Vagina (tissue), 2 donors: ENCODE data around the gene RAG2.

Experiments
- POLR2A ChIP-seq, 2 donors: fragments of 450-650 bp; IDR thresholded peaks; one replicate each; pipeline ENCODE4 v1.6.1; 2017; ENCODE audit warnings: antibody characterized with exemption in 2 of 2, mild to moderate bottlenecking in 2 of 2, moderate library complexity in 2 of 2
- POLR2AphosphoS5 ChIP-seq, 2 donors: sonication (generic); formaldehyde crosslinking; IDR thresholded peaks; one replicate each; pipeline ENCODE4 v1.9.0; 2017; ENCODE audit warnings: antibody characterized with exemption in 2 of 2, mild to moderate bottlenecking in 2 of 2, low read depth in 1 of 2; ENCODE audit not compliant: insufficient read depth in 1 of 2
- TF ChIP-seq, protein P1 (sequence below), 3 experiments: fragments of 450-650 bp in 2 of 3; fragments of 200-600 bp in 1 of 3; sonication (generic) in 1 of 3; IDR thresholded peaks; one replicate each; pipeline ENCODE4 v1.5.1; 2017 to 2019; ENCODE audit warnings: antibody characterized with exemption in 3 of 3, mild to moderate bottlenecking in 2 of 3, moderate library complexity in 2 of 3

DNA sequence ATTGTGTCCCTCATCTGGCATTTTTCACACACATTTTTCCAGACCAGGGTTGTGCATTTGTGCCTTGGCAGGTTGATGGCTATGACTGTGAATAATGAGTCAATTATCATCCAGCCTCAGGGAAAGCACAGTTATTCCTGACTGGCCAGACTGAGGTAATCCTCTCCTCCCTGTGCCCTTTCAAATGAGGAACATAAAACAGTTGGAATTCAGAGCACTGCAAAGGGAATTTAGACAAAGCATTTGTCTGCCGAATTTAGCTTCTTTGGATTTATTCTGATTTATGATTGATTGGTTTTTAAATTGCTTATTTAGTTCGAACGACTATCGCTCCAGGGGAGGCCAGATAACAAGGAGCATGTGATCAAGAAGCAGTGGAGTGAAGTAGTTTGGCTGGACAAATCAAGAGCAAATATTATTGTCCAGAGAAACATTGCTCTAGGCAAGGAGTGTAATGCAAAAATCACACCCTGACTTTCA lies 30.8 kb upstream of the RAG2 start:
- TF ChIP-seq, protein P1, sequence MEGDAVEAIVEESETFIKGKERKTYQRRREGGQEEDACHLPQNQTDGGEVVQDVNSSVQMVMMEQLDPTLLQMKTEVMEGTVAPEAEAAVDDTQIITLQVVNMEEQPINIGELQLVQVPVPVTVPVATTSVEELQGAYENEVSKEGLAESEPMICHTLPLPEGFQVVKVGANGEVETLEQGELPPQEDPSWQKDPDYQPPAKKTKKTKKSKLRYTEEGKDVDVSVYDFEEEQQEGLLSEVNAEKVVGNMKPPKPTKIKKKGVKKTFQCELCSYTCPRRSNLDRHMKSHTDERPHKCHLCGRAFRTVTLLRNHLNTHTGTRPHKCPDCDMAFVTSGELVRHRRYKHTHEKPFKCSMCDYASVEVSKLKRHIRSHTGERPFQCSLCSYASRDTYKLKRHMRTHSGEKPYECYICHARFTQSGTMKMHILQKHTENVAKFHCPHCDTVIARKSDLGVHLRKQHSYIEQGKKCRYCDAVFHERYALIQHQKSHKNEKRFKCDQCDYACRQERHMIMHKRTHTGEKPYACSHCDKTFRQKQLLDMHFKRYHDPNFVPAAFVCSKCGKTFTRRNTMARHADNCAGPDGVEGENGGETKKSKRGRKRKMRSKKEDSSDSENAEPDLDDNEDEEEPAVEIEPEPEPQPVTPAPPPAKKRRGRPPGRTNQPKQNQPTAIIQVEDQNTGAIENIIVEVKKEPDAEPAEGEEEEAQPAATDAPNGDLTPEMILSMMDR (IDR thresholded peaks at IDR 0.05) = no peak
- no peak for TF ChIP-seq POLR2AphosphoS5 (IDR thresholded peaks at IDR 0.05; ENCODE audit: insufficient read depth in 1 of 2, low read depth in 1 of 2)
- no peak for TF ChIP-seq POLR2A (IDR thresholded peaks at IDR 0.05)
